CD4-positive, alpha-beta T cell (primary cell): ENCODE results near the gene CENPF. TPM values are rescaled to one million over a fixed set of nuclear protein-coding genes. Genes with fewer than 3 reads are reported as not detected.
"Not testable (repeated sequence)": the region's sequence is repeated elsewhere in the genome, so short reads cannot be mapped to it uniquely, and the experiment has no call there.

Experiments
- ATAC-seq: fragments of 200-7000 bp; cut with Tn5 transposase; one replicate; pipeline ENCODE4 v1.10.0; 2022; ENCODE audit warnings: mild to moderate bottlenecking; ENCODE audit not compliant: poor library complexity
- CTCF ChIA-PET: fragments of 350-600 bp; sonication (Branson Sonifier 250); formaldehyde crosslinking; loops from one replicate; lab custom pipeline; 2021; ENCODE audit warnings: antibody characterized with exemption, inconsistent platforms; lab: Charles Lee
- POLR2A ChIA-PET: fragments of 350-600 bp; sonication (Branson Sonifier 250); formaldehyde crosslinking; loops from one replicate; lab custom pipeline; 2021; ENCODE audit warnings: antibody characterized with exemption, inconsistent platforms; lab: Charles Lee
- DNase-seq, 14 experiments: peaks; one replicate each; pipeline ENCODE4 v3.0.0-alpha.2; 2013 to 2020; ENCODE audit warnings: mixed read lengths in 2 of 14
- H3K27ac ChIP-seq, 2 donors: one replicate each; pipeline versions ENCODE4 v1.5.1 to v1.7.0; 2013; ENCODE audit warnings: low read length in 2 of 2, low read depth in 1 of 2, mild to moderate bottlenecking in 1 of 2
- H3K27me3 ChIP-seq, 2 experiments: 1 replicate in 1 of 2; 2 replicates in 1 of 2; pipeline versions ENCODE4 v1.6.1 to v1.7.0; 2013; ENCODE audit warnings: low read length in 2 of 2, control low read depth in 1 of 2, mild to moderate bottlenecking in 1 of 2, moderate library complexity in 1 of 2; ENCODE audit not compliant: insufficient read depth in 2 of 2, control insufficient read depth in 1 of 2
- H3K36me3 ChIP-seq: one replicate; pipeline ENCODE4 v1.6.1; 2013; ENCODE audit warnings: low read length, control low read depth; ENCODE audit not compliant: insufficient read depth
- H3K4me1 ChIP-seq: one replicate; pipeline ENCODE4 v1.6.1; 2013; ENCODE audit warnings: low read length, control low read depth; ENCODE audit not compliant: insufficient read depth
- H3K4me3 ChIP-seq: one replicate; pipeline ENCODE4 v1.5.1; 2013; ENCODE audit warnings: mild to moderate bottlenecking, low read length, moderate library complexity
- H3K9me3 ChIP-seq, 2 experiments: 1 replicate in 1 of 2; 2 replicates in 1 of 2; pipeline versions ENCODE4 v1.6.1 to v1.7.0; 2013; ENCODE audit warnings: low read length in 2 of 2, mild to moderate bottlenecking in 2 of 2, control low read depth in 1 of 2, moderate library complexity in 1 of 2; ENCODE audit not compliant: control insufficient read depth in 1 of 2, insufficient read depth in 1 of 2
- H3K27ac Mint-ChIP-seq: one replicate; pipeline ENCODE4 v1.8.0; 2020; ENCODE audit warnings: mixed read lengths
- H3K27me3 Mint-ChIP-seq: one replicate; pipeline ENCODE4 v1.8.0; 2021; ENCODE audit warnings: mixed read lengths
- H3K36me3 Mint-ChIP-seq: one replicate; pipeline ENCODE4 v1.8.0; 2021; ENCODE audit warnings: low read depth, mixed read lengths
- H3K4me1 Mint-ChIP-seq: one replicate; pipeline ENCODE4 v1.8.0; 2021; ENCODE audit warnings: low read depth, mixed read lengths
- H3K4me3 Mint-ChIP-seq: one replicate; pipeline ENCODE4 v1.8.0; 2020; ENCODE audit warnings: mild to moderate bottlenecking, mixed read lengths
- H3K9me3 Mint-ChIP-seq: one replicate; pipeline ENCODE4 v1.8.0; 2020; ENCODE audit warnings: mixed read lengths
- intact Hi-C, 2 experiments: fragments of 100-400 bp; cut with DNase I in 1 of 2; cut with micrococcal nuclease in 1 of 2; formaldehyde crosslinking; loops; one replicate each; pipeline versions ENCODE4 v1.15.1 to v1.9.0; 2023 to 2025; cut with DNase I, micrococcal nuclease
- total RNA-seq, 174 experiments: library from RNA in 2 of 174; stranded (reverse) in 2 of 174; gene quantifications; one replicate each; pipeline ENCODE4 v1.2.3 and lab custom pipeline; 2021 to 2026
- TF ChIP-seq, protein P1 (sequence below): fragments of 200-600 bp; IDR thresholded peaks from one replicate; pipeline ENCODE4 v1.8.0; 2022; ENCODE audit warnings: antibody characterized with exemption, mild to moderate bottlenecking

CENPF gene
- total RNA-seq, 2 experiments from 2014 or later = 3.4 to 3.8 TPM

GRCh38 chr1:214607492-214608215 is 4.7 kb downstream of the CENPF start:
- POLR2A ChIA-PET, H3K4me3 Mint-ChIP-seq, ATAC-seq, intact Hi-C loops, H3K4me3 ChIP-seq, H3K9me3 Mint-ChIP-seq, H3K36me3 Mint-ChIP-seq, H3K27ac Mint-ChIP-seq, DNase-seq, H3K36me3 ChIP-seq, H3K9me3 ChIP-seq, CTCF ChIA-PET, H3K27me3 ChIP-seq, H3K27ac ChIP-seq, H3K27me3 Mint-ChIP-seq: not testable (repeated sequence)
- H3K4me1 Mint-ChIP-seq = peaks cover 17% of the 10 kb centered on the region
- H3K4me1 ChIP-seq = peaks cover 12% of the 10 kb centered on the region

DNA sequence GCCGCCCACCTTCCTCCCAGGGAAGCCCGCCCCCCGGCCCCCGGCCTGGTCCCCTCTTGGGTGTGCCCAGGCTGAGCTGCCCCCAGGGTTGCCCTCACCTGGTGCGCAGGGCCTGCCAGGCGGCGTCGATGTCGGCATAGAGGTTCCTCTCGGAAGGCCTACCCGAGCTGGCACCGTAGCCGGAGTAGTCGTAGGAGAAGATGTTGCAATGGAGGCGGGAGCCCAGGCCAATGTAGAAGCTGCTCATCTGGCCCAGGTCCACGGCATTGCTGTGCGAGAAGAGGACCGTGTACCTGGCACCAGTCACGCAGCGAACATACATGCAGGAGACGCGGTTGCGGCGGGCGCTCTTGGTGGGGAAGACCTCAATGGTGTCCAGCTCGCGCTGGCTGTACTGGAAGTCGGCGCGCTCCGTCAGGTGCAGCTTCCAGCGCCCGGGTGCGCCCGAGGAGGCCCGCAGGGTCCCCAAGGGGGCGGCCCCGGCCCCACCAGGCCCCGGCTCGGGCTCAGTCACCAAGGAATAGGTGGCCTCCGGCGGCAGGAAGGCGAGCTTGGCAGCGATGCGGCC is 5.3 kb downstream of the CENPF start:
- H3K27me3 ChIP-seq, H3K4me3 Mint-ChIP-seq, H3K9me3 ChIP-seq, H3K27ac Mint-ChIP-seq, intact Hi-C loops, POLR2A ChIA-PET, H3K36me3 ChIP-seq, ATAC-seq, H3K27ac ChIP-seq, CTCF ChIA-PET, H3K4me3 ChIP-seq, H3K9me3 Mint-ChIP-seq, H3K27me3 Mint-ChIP-seq, H3K36me3 Mint-ChIP-seq, DNase-seq: not testable (repeated sequence)
- peaks cover 10% of the 10 kb centered on the region for H3K4me1 ChIP-seq
- peaks cover 14% of the 10 kb centered on the region for H3K4me1 Mint-ChIP-seq

- H3K4me1 Mint-ChIP-seq = peaks cover 13% of the 10 kb centered on the region
- H3K4me1 ChIP-seq, POLR2A ChIA-PET, ATAC-seq, CTCF ChIA-PET, H3K9me3 ChIP-seq, H3K27ac ChIP-seq, H3K36me3 ChIP-seq, H3K27ac Mint-ChIP-seq, H3K36me3 Mint-ChIP-seq, H3K27me3 Mint-ChIP-seq, H3K9me3 Mint-ChIP-seq, intact Hi-C loops, H3K4me3 ChIP-seq, H3K27me3 ChIP-seq, DNase-seq, H3K4me3 Mint-ChIP-seq: not testable (repeated sequence)
These were observed 5.8 kb downstream of the CENPF start for GRCh38 chr1:214608817-214609216.

DNA sequence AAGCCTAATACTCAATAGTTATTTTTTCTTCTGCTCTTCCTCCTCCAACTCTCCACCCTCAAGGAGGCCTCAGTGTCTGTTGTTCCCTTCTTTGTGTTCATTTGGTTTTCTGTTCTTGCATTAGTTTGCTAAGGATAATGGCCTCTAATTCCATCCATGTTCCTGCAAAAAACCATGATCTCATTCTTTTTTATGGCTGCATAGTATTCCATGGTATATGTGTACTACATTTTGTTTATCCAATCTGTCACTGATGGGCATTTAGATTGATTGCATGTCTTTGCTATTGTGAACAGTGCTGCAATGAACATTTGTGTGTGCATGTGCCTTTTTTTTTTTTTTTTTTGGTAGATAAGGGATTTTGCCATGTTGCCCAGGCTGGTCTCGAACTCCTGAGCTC is 6.7 kb downstream of the CENPF start:
- Mint-ChIP-seq H3K4me3 (no peak overlapping the region), H3K27me3 (no peaks in the 10 kb centered on the region), H3K9me3 (peaks cover 3% of the 10 kb centered on the region), H3K27ac (no peak overlapping the region), H3K36me3 (no peaks in the 10 kb centered on the region), H3K4me1 (peaks cover 4% of the 10 kb centered on the region)
- H3K4me1 ChIP-seq = no peaks in the 10 kb centered on the region
- POLR2A ChIA-PET = no interaction called here
- CTCF ChIA-PET = interaction anchor here (1.2 kb wide), 1 partner anchor 29 kb away, joined by 4 read pairs; no protein-coding TSS in a partner anchor
- no peak overlapping the region for H3K4me3 ChIP-seq
- TF ChIP-seq, protein P1, sequence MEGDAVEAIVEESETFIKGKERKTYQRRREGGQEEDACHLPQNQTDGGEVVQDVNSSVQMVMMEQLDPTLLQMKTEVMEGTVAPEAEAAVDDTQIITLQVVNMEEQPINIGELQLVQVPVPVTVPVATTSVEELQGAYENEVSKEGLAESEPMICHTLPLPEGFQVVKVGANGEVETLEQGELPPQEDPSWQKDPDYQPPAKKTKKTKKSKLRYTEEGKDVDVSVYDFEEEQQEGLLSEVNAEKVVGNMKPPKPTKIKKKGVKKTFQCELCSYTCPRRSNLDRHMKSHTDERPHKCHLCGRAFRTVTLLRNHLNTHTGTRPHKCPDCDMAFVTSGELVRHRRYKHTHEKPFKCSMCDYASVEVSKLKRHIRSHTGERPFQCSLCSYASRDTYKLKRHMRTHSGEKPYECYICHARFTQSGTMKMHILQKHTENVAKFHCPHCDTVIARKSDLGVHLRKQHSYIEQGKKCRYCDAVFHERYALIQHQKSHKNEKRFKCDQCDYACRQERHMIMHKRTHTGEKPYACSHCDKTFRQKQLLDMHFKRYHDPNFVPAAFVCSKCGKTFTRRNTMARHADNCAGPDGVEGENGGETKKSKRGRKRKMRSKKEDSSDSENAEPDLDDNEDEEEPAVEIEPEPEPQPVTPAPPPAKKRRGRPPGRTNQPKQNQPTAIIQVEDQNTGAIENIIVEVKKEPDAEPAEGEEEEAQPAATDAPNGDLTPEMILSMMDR = no peak
- ATAC-seq (no peak), DNase-seq (no peak)
- H3K27ac ChIP-seq = no peak overlapping the region
- no peaks in the 10 kb centered on the region for H3K36me3 ChIP-seq
- H3K9me3 ChIP-seq = no peaks in the 10 kb centered on the region
- intact Hi-C loops = no loop called here
- H3K27me3 ChIP-seq = no peaks in the 10 kb centered on the region

GRCh38 chr1:214610136-214610535 is 7.1 kb downstream of the CENPF start:
- H3K4me1 ChIP-seq, H3K4me1 Mint-ChIP-seq, H3K36me3 Mint-ChIP-seq, POLR2A ChIA-PET, H3K9me3 Mint-ChIP-seq, H3K27ac ChIP-seq, intact Hi-C loops, H3K4me3 ChIP-seq, DNase-seq, H3K27ac Mint-ChIP-seq, H3K27me3 ChIP-seq, H3K9me3 ChIP-seq, ATAC-seq, H3K36me3 ChIP-seq, H3K4me3 Mint-ChIP-seq, H3K27me3 Mint-ChIP-seq: not testable (repeated sequence)
- CTCF ChIA-PET = interaction anchor here (1.2 kb wide), 1 partner anchor 28 kb away, joined by 4 read pairs; no protein-coding TSS in a partner anchor
